Urinary bladder (tissue), 2 donors: ENCODE measurements around the gene HBA1. TPM values are rescaled to one million over a fixed set of nuclear protein-coding genes. Genes with fewer than 3 reads are reported as not detected.

Experiments
- polyA plus RNA-seq: library from polyadenylated mRNA; stranded (reverse); fragments of 200-250 nt; gene quantifications from one replicate; pipeline ENCODE4 v1.2.3, GENCODE V29; 2013
- small RNA-seq: library from RNA; depleted of rRNA; stranded (forward); fragments of <200 nt; gene quantifications from one replicate; pipeline ENCODE3, GENCODE V24; 2014
- total RNA-seq: library from RNA; depleted of rRNA; stranded (reverse); fragments of >200 nt; gene quantifications from one replicate; pipeline ENCODE4 v1.2.3, GENCODE V29; 2014
- donor health status: healthy.

HBA1 gene
- total and polyA plus RNA-seq, 2 donors = 9.7 to 472 TPM

Small RNAs within 50 kb of the gene (small RNA-seq; reads per million reads assigned to genes)
- gene RF00019 = not detected

Other genes with a start within 250 kb of the HBA1 start
- 3.4 TPM for gene POLR3K, start 123.1 kb upstream of the HBA1 start, total RNA-seq
- gene POLR3K, start 123.1 kb upstream of the HBA1 start, polyA plus RNA-seq = 16.8 TPM
- 9.5 TPM for gene SNRNP25, start 122.9 kb upstream of the HBA1 start, total RNA-seq
- 29.5 TPM for gene SNRNP25, start 122.9 kb upstream of the HBA1 start, polyA plus RNA-seq
- 34.7 TPM for gene RHBDF1, start 104.0 kb upstream of the HBA1 start, total RNA-seq
- gene RHBDF1, start 104.0 kb upstream of the HBA1 start, polyA plus RNA-seq = 50.3 TPM
- gene MPG, start 98.5 kb upstream of the HBA1 start, total RNA-seq = 58.8 TPM
- gene MPG, start 98.5 kb upstream of the HBA1 start, polyA plus RNA-seq = 89.6 TPM
- gene NPRL3, start 38.0 kb upstream of the HBA1 start, total RNA-seq = 9.7 TPM
- 25.5 TPM for gene NPRL3, start 38.0 kb upstream of the HBA1 start, polyA plus RNA-seq
- gene HBZ, start 24.0 kb upstream of the HBA1 start, total RNA-seq = 0.85 TPM
- 0.47 TPM for gene HBZ, start 24.0 kb upstream of the HBA1 start, polyA plus RNA-seq
- 14.8 TPM for gene HBM, start 10.7 kb upstream of the HBA1 start, total RNA-seq
- gene HBM, start 10.7 kb upstream of the HBA1 start, polyA plus RNA-seq = not detected
- gene HBA2, start 3.8 kb upstream of the HBA1 start, total RNA-seq = 648 TPM
- gene HBA2, start 3.8 kb upstream of the HBA1 start, polyA plus RNA-seq = 22.6 TPM
- gene HBQ1, start 3.8 kb downstream of the HBA1 start, total RNA-seq = not detected
- gene HBQ1, start 3.8 kb downstream of the HBA1 start, polyA plus RNA-seq = not detected
- 112 TPM for gene LUC7L, start 52.8 kb downstream of the HBA1 start, total RNA-seq
- gene LUC7L, start 52.8 kb downstream of the HBA1 start, polyA plus RNA-seq = 47.0 TPM
- gene FAM234A, start 58.1 kb downstream of the HBA1 start, total RNA-seq = 38.8 TPM
- 115 TPM for gene FAM234A, start 58.1 kb downstream of the HBA1 start, polyA plus RNA-seq
- 2.4 TPM for gene RGS11, start 99.3 kb downstream of the HBA1 start, total RNA-seq
- gene RGS11, start 99.3 kb downstream of the HBA1 start, polyA plus RNA-seq = 6.9 TPM
- 2.3 TPM for gene ARHGDIG, start 103.9 kb downstream of the HBA1 start, total RNA-seq
- 0.95 TPM for gene ARHGDIG, start 103.9 kb downstream of the HBA1 start, polyA plus RNA-seq
- 1.1 TPM for gene PDIA2, start 106.5 kb downstream of the HBA1 start, total RNA-seq
- gene PDIA2, start 106.5 kb downstream of the HBA1 start, polyA plus RNA-seq = 0.19 TPM
- gene AXIN1, start 176.0 kb downstream of the HBA1 start, total RNA-seq = 9.9 TPM
- 25.0 TPM for gene AXIN1, start 176.0 kb downstream of the HBA1 start, polyA plus RNA-seq
- gene MRPL28, start 193.9 kb downstream of the HBA1 start, total RNA-seq = 20.3 TPM
- 81.1 TPM for gene MRPL28, start 193.9 kb downstream of the HBA1 start, polyA plus RNA-seq
- gene PGAP6, start 205.3 kb downstream of the HBA1 start, total RNA-seq = 15.9 TPM
- gene PGAP6, start 205.3 kb downstream of the HBA1 start, polyA plus RNA-seq = 53.8 TPM
- gene NME4, start 220.5 kb downstream of the HBA1 start, total RNA-seq = 29.0 TPM
- 246 TPM for gene NME4, start 220.5 kb downstream of the HBA1 start, polyA plus RNA-seq
- 5.3 TPM for gene DECR2, start 225.2 kb downstream of the HBA1 start, total RNA-seq
- 20.6 TPM for gene DECR2, start 225.2 kb downstream of the HBA1 start, polyA plus RNA-seq
- 16.8 TPM for gene RAB11FIP3, start 249.0 kb downstream of the HBA1 start, total RNA-seq
- gene RAB11FIP3, start 249.0 kb downstream of the HBA1 start, polyA plus RNA-seq = 57.0 TPM